MV-4-11 (cell line): ENCODE data around the gene RNF34.
"Not testable (repeated sequence)": the region's sequence is repeated elsewhere in the genome, so short reads cannot be mapped to it uniquely, and the experiment has no call there.

Source experiments
- DNase-seq: peaks from one replicate; lab custom pipeline; 2025; lab: John Stamatoyannopoulos, UW

RNF34 gene

GRCh38 chr12:121399391-121400331, at the start of gene RNF34:
Gene RNF34 (plus strand): TSS chr12:121400118. CDS start chr12:121400213, 95 bp downstream.
- DNase-seq, result peak; percentile 98

- peak; percentile 99 for DNase-seq
These were observed 47.9 kb upstream of the RNF34 start, which contains the start of gene ANAPC5 for GRCh38 chr12:121351820-121352681. Gene ANAPC5 (minus strand): TSS chr12:121352411. CDS start chr12:121352340, 71 bp downstream.

- no peak for DNase-seq
These were observed 47.3 kb upstream of the RNF34 start for GRCh38 chr12:121352682-121353018.

GRCh38 chr12:121355818-121356217, 44.1 kb upstream of the RNF34 start:
- DNase-seq, result no peak

- DNase-seq, result no peak
These were observed 43.3 kb upstream of the RNF34 start for GRCh38 chr12:121356657-121357056.

GRCh38 chr12:121357331-121357730, 42.6 kb upstream of the RNF34 start:
- no peak for DNase-seq

- DNase-seq, result no peak
These were observed 41.8 kb upstream of the RNF34 start for GRCh38 chr12:121358073-121358472.

- peak; percentile 65 for DNase-seq
These were observed 35.2 kb upstream of the RNF34 start for GRCh38 chr12:121364683-121365121.

- DNase-seq, result no peak
These were observed 34.4 kb upstream of the RNF34 start for GRCh38 chr12:121365416-121366062.

- DNase-seq, result no peak
These were observed 33.9 kb upstream of the RNF34 start for GRCh38 chr12:121366063-121366459.

GRCh38 chr12:121371404-121371803, 28.5 kb upstream of the RNF34 start:
- DNase-seq, result no peak

- no peak for DNase-seq
These were observed 26.2 kb upstream of the RNF34 start for GRCh38 chr12:121373755-121374154.

- DNase-seq, result not testable (repeated sequence)
These were observed 25.6 kb upstream of the RNF34 start for GRCh38 chr12:121374336-121374735.

- not testable (repeated sequence) for DNase-seq
These were observed 24.9 kb upstream of the RNF34 start for GRCh38 chr12:121374945-121375584.

GRCh38 chr12:121376754-121377697, 22.9 kb upstream of the RNF34 start:
- DNase-seq, result no peak

- DNase-seq, result no peak
These were observed 21.2 kb upstream of the RNF34 start for GRCh38 chr12:121378736-121379135.

- DNase-seq, result no peak
These were observed 20.0 kb upstream of the RNF34 start for GRCh38 chr12:121379945-121380344.

- DNase-seq, result no peak
These were observed 16.3 kb upstream of the RNF34 start for GRCh38 chr12:121383601-121384021.

- DNase-seq, result not testable (repeated sequence)
These were observed 15.0 kb upstream of the RNF34 start for GRCh38 chr12:121384891-121385290.

- DNase-seq, result peak; percentile 65
These were observed 11.4 kb upstream of the RNF34 start for GRCh38 chr12:121388421-121388981.
